HG02588 (cell line): ENCODE data around the gene JAGN1.
"Not testable (repeated sequence)": the region's sequence is repeated elsewhere in the genome, so short reads cannot be mapped to it uniquely, and the experiment has no call there.

Source experiments
- ATAC-seq: cut with Tn5 transposase; IDR thresholded peaks from one replicate; pipeline ENCODE4 v1.9.1; 2021; ENCODE audit warnings: mild to moderate bottlenecking, moderate library complexity; ENCODE audit not compliant: unreplicated experiment

Gene JAGN1

GRCh38 chr3:9866639-9867038 is 23.8 kb upstream of the JAGN1 start:
- ATAC-seq, result no peak

GRCh38 chr3:9867106-9867505 is 23.3 kb upstream of the JAGN1 start:
- no peak for ATAC-seq

- ATAC-seq, result no peak
Measured at GRCh38 chr3:9869955-9870354, 20.5 kb upstream of the JAGN1 start.

- no peak for ATAC-seq
Measured at GRCh38 chr3:9870978-9871377, 19.4 kb upstream of the JAGN1 start.

- not testable (repeated sequence) for ATAC-seq
Measured at GRCh38 chr3:9872067-9872466, 18.3 kb upstream of the JAGN1 start.

- ATAC-seq, result no peak
Measured at GRCh38 chr3:9875448-9875847, 15.0 kb upstream of the JAGN1 start.

GRCh38 chr3:9876255-9876654 is 14.2 kb upstream of the JAGN1 start:
- not testable (repeated sequence) for ATAC-seq

- ATAC-seq, result no peak
Measured at GRCh38 chr3:9876991-9877390, 13.4 kb upstream of the JAGN1 start.

- no peak for ATAC-seq
Measured at GRCh38 chr3:9878700-9879099, 11.7 kb upstream of the JAGN1 start.

- no peak for ATAC-seq
Measured at GRCh38 chr3:9879830-9880549, 10.4 kb upstream of the JAGN1 start, which contains the start of gene CIDEC. Gene CIDEC, minus strand, starts transcription at chr3:9880253. Its CDS starts 1,767 bp downstream, at chr3:9878486.

GRCh38 chr3:9881441-9881840 is 9.0 kb upstream of the JAGN1 start:
- ATAC-seq, result no peak

- ATAC-seq, result no peak
Measured at GRCh38 chr3:9883706-9884554, 6.5 kb upstream of the JAGN1 start.

- ATAC-seq, result no peak
Measured at GRCh38 chr3:9884555-9885165, 5.8 kb upstream of the JAGN1 start.

GRCh38 chr3:9886328-9886727 is 4.1 kb upstream of the JAGN1 start:
- ATAC-seq, result no peak

- ATAC-seq, result no peak
Measured at GRCh38 chr3:9887480-9887879, 2.9 kb upstream of the JAGN1 start.

GRCh38 chr3:9888540-9888939 is 1.9 kb upstream of the JAGN1 start:
- ATAC-seq, result no peak

- no peak for ATAC-seq
Measured at GRCh38 chr3:9889405-9889804, 1.0 kb upstream of the JAGN1 start.

GRCh38 chr3:9891072-9891622 is 737 bp downstream of the JAGN1 start:
- ATAC-seq, result no peak

- no peak for ATAC-seq
Measured at GRCh38 chr3:9893739-9894138, 3.3 kb downstream of the JAGN1 start.

- not testable (repeated sequence) for ATAC-seq
Measured at GRCh38 chr3:9895715-9896114, 5.3 kb downstream of the JAGN1 start.

GRCh38 chr3:9896755-9897407 is 6.5 kb downstream of the JAGN1 start:
- not testable (repeated sequence) for ATAC-seq
